H1 (cell line): ENCODE measurements around the gene IFNAR2. TPM values are rescaled to one million over a fixed set of nuclear protein-coding genes. Genes with fewer than 3 reads are reported as not detected.
A peak's percentile ranks its signal among the peaks of the same experiment; 100 is the strongest.

ENCODE experiments used
- CTCF ChIA-PET: fragments of 300-600 bp; sonication (Branson Sonifier 250); formaldehyde crosslinking; loops from one replicate; lab custom pipeline; 2021; ENCODE audit not compliant: partially characterized antibody; lab: Charles Lee
- POLR2A ChIA-PET: fragments of 300-600 bp; sonication (Branson Sonifier 250); formaldehyde crosslinking; loops from one replicate; lab custom pipeline; 2021; ENCODE audit warnings: inconsistent platforms; ENCODE audit not compliant: partially characterized antibody; lab: Charles Lee
- DNase-seq, 2 experiments: peaks; one replicate each; pipeline versions ENCODE4 v3.0.0 to v3.0.0-alpha.2; 2010 to 2022; ENCODE audit warnings: low spot score in 2 of 2, low read depth in 1 of 2, mixed read lengths in 1 of 2
- FAIRE-seq: peaks from 2 replicates; lab custom pipeline; 2011; peaks lifted over from hg19 to GRCh38; lab: Jason Lieb, UNC
- H2AFZ ChIP-seq: 2 replicates; pipeline ENCODE4 v1.8.1; 2012; ENCODE audit warnings: low read length, inconsistent platforms
- H2AK5ac ChIP-seq: 2 replicates; pipeline ENCODE4 v1.6.1; 2013; ENCODE audit warnings: low read depth, low read length
- H2BK120ac ChIP-seq: replicated peaks from 2 replicates; pipeline ENCODE3; 2013; ENCODE audit warnings: low read depth, low read length, inconsistent platforms
- H2BK12ac ChIP-seq: 2 replicates; pipeline ENCODE4 v1.6.1; 2013; ENCODE audit warnings: low read depth, low read length
- H2BK15ac ChIP-seq: 2 replicates; pipeline ENCODE4 v1.6.1; 2013; ENCODE audit warnings: low read length
- H2BK20ac ChIP-seq: 2 replicates; pipeline ENCODE4 v1.6.1; 2013; ENCODE audit warnings: low read length
- H2BK5ac ChIP-seq: 2 replicates; pipeline ENCODE4 v1.6.1; 2013; ENCODE audit warnings: low read depth, low read length
- H3K14ac ChIP-seq: 2 replicates; pipeline ENCODE4 v1.6.1; 2013; ENCODE audit warnings: inconsistent platforms; ENCODE audit not compliant: insufficient read length
- H3K18ac ChIP-seq: 2 replicates; pipeline ENCODE4 v1.6.1; 2013; ENCODE audit warnings: low read length; ENCODE audit errors: extremely low read depth
- H3K23ac ChIP-seq: 2 replicates; pipeline ENCODE4 v1.6.1; 2013; ENCODE audit warnings: inconsistent platforms; ENCODE audit not compliant: insufficient read length
- H3K23me2 ChIP-seq: 2 replicates; pipeline ENCODE4 v1.6.1; 2013; ENCODE audit warnings: low read depth, low read length
- H3K27ac ChIP-seq: 2 replicates; pipeline ENCODE4 v1.6.1; 2011; ENCODE audit warnings: low read depth, low read length, inconsistent platforms
- H3K27me3 ChIP-seq, 4 experiments: replicated peaks in 1 of 4; 1 replicate in 1 of 4; 2 replicates in 3 of 4; pipeline versions ENCODE4 v1.6.1 to v1.8.1; 2011 to 2013; ENCODE audit warnings: low read length in 3 of 4, mild to moderate bottlenecking in 3 of 4, inconsistent platforms in 2 of 4, mixed read lengths in 2 of 4, moderate library complexity in 1 of 4; ENCODE audit not compliant: control insufficient read depth in 3 of 4, insufficient read depth in 3 of 4; ENCODE audit errors: extremely low read depth in 1 of 4
- H3K36me3 ChIP-seq, 4 experiments: 2 replicates each; pipeline versions ENCODE4 v1.6.1 to v1.8.1; 2011 to 2013; ENCODE audit warnings: mild to moderate bottlenecking in 4 of 4, low read length in 3 of 4, moderate library complexity in 2 of 4, control low read depth in 1 of 4, inconsistent platforms in 1 of 4; ENCODE audit not compliant: insufficient read depth in 4 of 4, control insufficient read depth in 2 of 4
- H3K4ac ChIP-seq: replicated peaks from 2 replicates; pipeline ENCODE3; 2013; ENCODE audit warnings: low read length, low read depth, mixed read lengths, inconsistent platforms; ENCODE audit not compliant: insufficient read length
- H3K4me1 ChIP-seq, 4 experiments: replicated peaks in 1 of 4; 1 replicate in 1 of 4; 2 replicates in 3 of 4; pipeline versions ENCODE4 v1.6.1 to v1.8.1; 2011 to 2013; ENCODE audit warnings: low read length in 3 of 4, inconsistent platforms in 2 of 4, mixed read lengths in 1 of 4; ENCODE audit not compliant: insufficient read depth in 4 of 4, control insufficient read depth in 3 of 4
- H3K4me2 ChIP-seq, 2 experiments: 2 replicates each; pipeline versions ENCODE4 v1.6.1 to v1.8.1; 2011 to 2013; ENCODE audit warnings: low read depth in 2 of 2, low read length in 2 of 2, control low read depth in 1 of 2, inconsistent platforms in 1 of 2, mild to moderate bottlenecking in 1 of 2; ENCODE audit not compliant: insufficient read depth in 1 of 2
- H3K4me3 ChIP-seq, 4 experiments: fragments of 200-600, 300-600 bp in 1 of 4; sonication (generic), shearing (Covaris generic), sonication (Bioruptor Twin) in 1 of 4; 2 replicates each; pipeline versions ENCODE4 v1.5.1 to v1.8.1; 2011 to 2016; ENCODE audit warnings: low read length in 4 of 4, low read depth in 3 of 4, control low read depth in 2 of 4, inconsistent platforms in 2 of 4, mild to moderate bottlenecking in 2 of 4, mixed read lengths in 1 of 4, moderate library complexity in 1 of 4; ENCODE audit not compliant: insufficient read depth in 2 of 4; ENCODE audit errors: extremely low read depth in 1 of 4
- H3K56ac ChIP-seq: replicated peaks from 2 replicates; pipeline ENCODE3; 2013; ENCODE audit warnings: low read depth, mild to moderate bottlenecking, mixed read lengths, low read length, inconsistent platforms; ENCODE audit not compliant: insufficient read length
- H3K79me1 ChIP-seq: 2 replicates; pipeline ENCODE4 v1.6.1; 2013; ENCODE audit warnings: low read depth, low read length, control low read depth
- H3K79me2 ChIP-seq, 2 experiments: 2 replicates each; pipeline versions ENCODE4 v1.6.1 to v1.8.1; 2012 to 2013; ENCODE audit warnings: low read length in 2 of 2, mild to moderate bottlenecking in 2 of 2, inconsistent platforms in 1 of 2; ENCODE audit not compliant: insufficient read depth in 2 of 2, control insufficient read depth in 1 of 2
- H3K9ac ChIP-seq, 4 experiments: replicated peaks in 1 of 4; 1 replicate in 1 of 4; 2 replicates in 3 of 4; pipeline versions ENCODE4 v1.6.1 to v1.8.1; 2011 to 2013; ENCODE audit warnings: low read depth in 3 of 4, low read length in 3 of 4, control low read depth in 2 of 4, mild to moderate bottlenecking in 2 of 4, moderate library complexity in 2 of 4, inconsistent platforms in 1 of 4; ENCODE audit errors: extremely low read depth in 1 of 4
- H3K9me3 ChIP-seq, 2 experiments: 2 replicates each; pipeline versions ENCODE4 v1.6.1 to v1.8.1; 2012 to 2013; ENCODE audit warnings: mild to moderate bottlenecking in 2 of 2, moderate library complexity in 2 of 2, control low read depth in 1 of 2, inconsistent platforms in 1 of 2, low read depth in 1 of 2, low read length in 1 of 2, mixed read lengths in 1 of 2; ENCODE audit not compliant: insufficient read depth in 2 of 2
- H4K20me1 ChIP-seq, 2 experiments: replicated peaks in 1 of 2; 2 replicates each; pipeline versions ENCODE3 to v1.8.1; 2011 to 2013; ENCODE audit warnings: inconsistent platforms in 2 of 2, low read length in 2 of 2, mild to moderate bottlenecking in 1 of 2; ENCODE audit not compliant: insufficient read depth in 2 of 2, control insufficient read depth in 1 of 2
- H4K5ac ChIP-seq: 2 replicates; pipeline ENCODE4 v1.6.1; 2013; ENCODE audit warnings: low read length, low read depth, mixed read lengths, inconsistent platforms; ENCODE audit not compliant: insufficient read length
- H4K8ac ChIP-seq: 2 replicates; pipeline ENCODE4 v1.8.0; 2013; ENCODE audit warnings: mild to moderate bottlenecking, moderate library complexity, low read length, inconsistent platforms; ENCODE audit not compliant: insufficient read depth; ENCODE audit errors: extremely low read depth
- H4K91ac ChIP-seq: replicated peaks from 2 replicates; pipeline ENCODE3; 2013; ENCODE audit warnings: low read length, mixed read lengths, inconsistent platforms; ENCODE audit not compliant: insufficient read length
- ASH2L ChIP-seq: fragments of 200-600, 300-600 bp; sonication (generic); IDR thresholded peaks from one replicate; pipeline ENCODE4 v1.7.1; 2017; ENCODE audit warnings: low read length
- RAD21 ChIP-seq, 2 experiments: IDR thresholded peaks in 1 of 2; conservative IDR thresholded peaks in 1 of 2; 2 replicates each; pipeline ENCODE4 v1.6.1; 2011; ENCODE audit warnings: low read depth in 2 of 2, low read length in 2 of 2, improper control_type of control experiment in 1 of 2, inconsistent platforms in 1 of 2, mild to moderate bottlenecking in 1 of 2, moderate library complexity in 1 of 2
- SIN3A ChIP-seq, 2 experiments: IDR thresholded peaks in 1 of 2; conservative IDR thresholded peaks in 1 of 2; 2 replicates each; pipeline ENCODE4 v1.6.1; 2011 to 2012; ENCODE audit warnings: low read length in 2 of 2, improper control_type of control experiment in 1 of 2, low read depth in 1 of 2, mild to moderate bottlenecking in 1 of 2
- SIRT6 ChIP-seq: IDR thresholded peaks from one replicate; pipeline ENCODE4 v1.7.1; 2012; ENCODE audit warnings: low read length, inconsistent platforms
- SP4 ChIP-seq: IDR thresholded peaks from 2 replicates; pipeline ENCODE4 v1.6.1; 2012; ENCODE audit warnings: low read length, inconsistent platforms
- SUZ12 ChIP-seq: fragments of 200-600 bp; sonication (generic); IDR thresholded peaks from 2 replicates; pipeline ENCODE4 v1.6.1; 2012; ENCODE audit warnings: mild to moderate bottlenecking, inconsistent platforms, low read length, moderate library complexity, mixed read lengths
- TBP ChIP-seq: IDR thresholded peaks from 2 replicates; pipeline ENCODE4 v1.6.1; 2011; ENCODE audit warnings: low read depth, low read length, improper control_type of control experiment
- TCF12 ChIP-seq: IDR thresholded peaks from 2 replicates; pipeline ENCODE4 v1.6.1; 2011; ENCODE audit warnings: low read depth, mild to moderate bottlenecking, low read length
- TEAD4 ChIP-seq: IDR thresholded peaks from 2 replicates; pipeline ENCODE4 v1.6.1; 2012; ENCODE audit warnings: low read depth, low read length, inconsistent platforms, mixed read lengths
- WGBS, 2 experiments: shearing (Covaris generic) in 1 of 2; methylation state at CpG; one replicate each; pipeline versions ENCODE4 v1.1.6 to v1.1.7; 2013 to 2015; ENCODE audit warnings: low lambda C conversion rate in 2 of 2, mixed read lengths in 2 of 2, inconsistent platforms in 1 of 2, low coverage in 1 of 2, missing lambda C conversion rate in 1 of 2; ENCODE audit not compliant: insufficient replicate concordance in 2 of 2, insufficient coverage in 1 of 2, insufficient read length in 1 of 2; ENCODE audit errors: extremely low coverage in 1 of 2, missing lambda C conversion rate in 1 of 2; 5-methylcytosine and 5-hydroxymethylcytosine counted together
- polyA plus RNA-seq, 7 experiments: library from polyadenylated mRNA; depleted of rRNA in 3 of 7; stranded (reverse) in 5 of 7; unstranded in 2 of 7; fragments of >200 nt in 5 of 7; fragments of 200-250 nt in 2 of 7; gene quantifications; 1 replicate in 5 of 7; 2 replicates in 1 of 7; 4 replicates in 1 of 7; pipeline versions ENCODE4 v1.2.1 to v1.2.3, GENCODE V29; 2011 to 2013; ENCODE audit warnings: missing spikeins in 2 of 7, mixed read lengths in 2 of 7
- total RNA-seq: library from RNA; stranded (reverse); fragmentation: NEBNext Ultra II Directional; extraction: Animal tissue kit (Norgen Biotek cat#: 25700); gene quantifications from 2 replicates; pipeline ENCODE4 v1.2.1, GENCODE V29; 2021

The IFNAR2 gene
- total and polyA plus RNA-seq, 2 of the 8 experiments (the other 6 are each of a cell fraction or from before 2014, with no cell fraction given): 12.2 to 16.1 TPM

- WGBS, 2 experiments: 7% methylated on average over 24 of the region's 30 CpGs; no CpG with 5 or more reads in 1 of the 2 experiments
- POLR2A ChIA-PET: interaction anchor here (0.5 to 1.3 kb wide), 5 partner anchors 7 to 215 kb away, joined by 3 to 5 read pairs (median 3); no protein-coding TSS in a partner anchor
- no peak overlapping the region for H3K23ac ChIP-seq
- H3K79me1 ChIP-seq: peaks cover 3% of the 10 kb centered on the region; the same call in 1 of the 2 replicates
- peak overlapping the region; percentile 78 for H3K18ac ChIP-seq
- H4K8ac ChIP-seq: peak overlapping the region; percentile 63; the same call in 1 of the 2 replicates
- CTCF ChIA-PET: interaction anchor here (0.6 to 1.5 kb wide), 7 partner anchors 34 to 468 kb away, joined by 3 to 5 read pairs (median 3); no protein-coding TSS in a partner anchor
- no peaks in the 10 kb centered on the region for H3K9me3 ChIP-seq
- H3K9ac ChIP-seq: peak overlapping the region in 3 of 4 experiments; percentile 52 to 69 (median 67); a peak in 5 of 7 replicates
- peaks cover 0 to 33% of the 10 kb centered on the region in 2 experiments; a peak in 2 of 4 replicates for H3K79me2 ChIP-seq
- H3K14ac ChIP-seq: no peak overlapping the region
- H3K56ac ChIP-seq: peak overlapping the region; percentile 37
- no peak overlapping the region for H2BK12ac ChIP-seq
- H2BK20ac ChIP-seq: no peak overlapping the region
- peak overlapping the region; percentile 71 to 94 (median 82) for H3K4me3 ChIP-seq
- H2AFZ ChIP-seq: peak overlapping the region; percentile 46; the same call in 1 of the 2 replicates
- H4K5ac ChIP-seq: no peak overlapping the region
- no peaks in the 10 kb centered on the region for H3K27me3 ChIP-seq
- H3K23me2 ChIP-seq: peaks cover 4% of the 10 kb centered on the region; the same call in 1 of the 2 replicates
- H2BK5ac ChIP-seq: 0 out of 2 replicates have a peak overlapping the region, but pooled peaks have one; percentile 12
- peaks cover 0 to 3% of the 10 kb centered on the region in 2 experiments for H4K20me1 ChIP-seq
- peak overlapping the region; percentile 55 to 97 for H3K4me2 ChIP-seq
- DNase-seq: peak in 1 of 2 experiments; percentile 38
- no peaks in the 10 kb centered on the region for H3K36me3 ChIP-seq
- H2BK120ac ChIP-seq: no peak overlapping the region
- peak overlapping the region; percentile 21; the same call in 1 of the 2 replicates for H3K27ac ChIP-seq
- peak overlapping the region; percentile 23 for H3K4ac ChIP-seq
- H2BK15ac ChIP-seq: no peak overlapping the region
- no peak overlapping the region for H2AK5ac ChIP-seq
- no peak overlapping the region for H4K91ac ChIP-seq
- peaks cover 0 to 7% (median under 1%) of the 10 kb centered on the region in 4 experiments; a peak in 2 of 7 replicates for H3K4me1 ChIP-seq
- FAIRE-seq: no peak
- TF ChIP-seq RAD21 (IDR thresholded peaks at IDR 0.05 in 1 of 2, conservative IDR thresholded peaks at IDR 0.05 in 1 of 2; ENCODE audit: low read depth in 2 of 2, low read length in 2 of 2): peak in 1 of 2 experiments; percentile 27; a peak in 2 of 4 replicates
- peak; percentile 32; the same call in 1 of the 2 replicates for TF ChIP-seq TBP
- TF ChIP-seq SIN3A (conservative IDR thresholded peaks at IDR 0.05 in 1 of 2, IDR thresholded peaks at IDR 0.05 in 1 of 2; ENCODE audit: low read depth in 1 of 2, low read length in 2 of 2): 0 out of 4 replicates have a peak, but pooled peaks have one; percentile 21 to 51
- TF ChIP-seq SP4: no peak
- TF ChIP-seq SIRT6: no peak
- TF ChIP-seq SUZ12: no peak
- peak; percentile 74 for TF ChIP-seq ASH2L
- 0 out of 2 replicates have a peak, but pooled peaks have one; percentile 5 for TF ChIP-seq TEAD4
- no peak for TF ChIP-seq TCF12
These were observed 997 bp downstream of the IFNAR2 start for GRCh38 chr21:33230545-33231324.
